NCI-H2107 treated with DMSO at 0.1 percent for 48 hours (cell line): ENCODE measurements around the gene SLC30A1.
"Not testable (repeated sequence)": the region's sequence is repeated elsewhere in the genome, so short reads cannot be mapped to it uniquely, and the experiment has no call there.

Experiments used
- DNase-seq: peaks from one replicate; lab custom pipeline; 2025; ENCODE audit not compliant: unreplicated experiment; lab: John Stamatoyannopoulos, UW

The SLC30A1 gene

GRCh38 chr1:211587123-211587522 lies 8.2 kb upstream of the SLC30A1 start:
- DNase-seq, result no peak

GRCh38 chr1:211586538-211586937 lies 7.6 kb upstream of the SLC30A1 start:
- no peak for DNase-seq

GRCh38 chr1:211583011-211583992 lies 4.3 kb upstream of the SLC30A1 start:
- no peak for DNase-seq

GRCh38 chr1:211581526-211581925 lies 2.6 kb upstream of the SLC30A1 start:
- no peak for DNase-seq

- no peak for DNase-seq
Observed at GRCh38 chr1:211580303-211580687, 1.3 kb upstream of the SLC30A1 start.

- no peak for DNase-seq
Observed at GRCh38 chr1:211579440-211580302, 710 bp upstream of the SLC30A1 start.

- peak; percentile 64 for DNase-seq
Observed at GRCh38 chr1:211577819-211578639, 932 bp downstream of the SLC30A1 start.

- DNase-seq, result no peak
Observed at GRCh38 chr1:211577277-211577818, 1.6 kb downstream of the SLC30A1 start.

- DNase-seq, result no peak
Observed at GRCh38 chr1:211576717-211577116, 2.2 kb downstream of the SLC30A1 start.

- no peak for DNase-seq
Observed at GRCh38 chr1:211574705-211575104, 4.3 kb downstream of the SLC30A1 start.

- no peak for DNase-seq
Observed at GRCh38 chr1:211571998-211572397, 7.0 kb downstream of the SLC30A1 start.

GRCh38 chr1:211570378-211570777 lies 8.6 kb downstream of the SLC30A1 start:
- DNase-seq, result not testable (repeated sequence)

GRCh38 chr1:211566431-211567025 lies 12.4 kb downstream of the SLC30A1 start:
- no peak for DNase-seq

GRCh38 chr1:211564084-211564483 lies 14.9 kb downstream of the SLC30A1 start:
- no peak for DNase-seq

GRCh38 chr1:211559222-211560010 lies 19.5 kb downstream of the SLC30A1 start:
- no peak for DNase-seq

GRCh38 chr1:211557894-211558625 lies 20.9 kb downstream of the SLC30A1 start:
- no peak for DNase-seq

- DNase-seq, result no peak
Observed at GRCh38 chr1:211553549-211553948, 25.4 kb downstream of the SLC30A1 start.

- no peak for DNase-seq
Observed at GRCh38 chr1:211551638-211552460, 27.1 kb downstream of the SLC30A1 start.
